Activated CD8-positive, alpha-beta memory T cell treated with anti-CD3 and anti-CD28 coated beads, Interleukin-2, amount 10 ng/mL, durations not matched to agents 7 days and 5 days (primary cell): ENCODE results near the gene CDKN1A. TPM values are rescaled to one million over a fixed set of nuclear protein-coding genes. Genes with fewer than 3 reads are reported as not detected.
A peak's percentile ranks its signal among the peaks of the same experiment; 100 is the strongest.

Source experiments
- ATAC-seq: fragments of 150-1000 bp; cut with Tn5 transposase; one replicate; pipeline ENCODE4 v1.10.0; 2021; ENCODE audit warnings: moderate library complexity
- CTCF ChIA-PET: fragments of 350-600 bp; sonication (Branson Sonifier 250); formaldehyde crosslinking; loops from one replicate; lab custom pipeline; 2021; ENCODE audit warnings: antibody characterized with exemption; lab: Charles Lee
- DNase-seq: peaks from one replicate; pipeline ENCODE4 v3.0.0-alpha.2; 2020
- H3K27ac Mint-ChIP-seq: one replicate; pipeline ENCODE4 v1.8.0; 2021; ENCODE audit warnings: mild to moderate bottlenecking, mixed read lengths
- H3K27me3 Mint-ChIP-seq: one replicate; pipeline ENCODE4 v1.8.0; 2021; ENCODE audit warnings: mixed read lengths
- H3K36me3 Mint-ChIP-seq: one replicate; pipeline ENCODE4 v1.8.0; 2021; ENCODE audit warnings: mild to moderate bottlenecking, mixed read lengths
- H3K4me1 Mint-ChIP-seq: one replicate; pipeline ENCODE4 v1.8.0; 2021; ENCODE audit warnings: mixed read lengths
- H3K4me3 Mint-ChIP-seq: one replicate; pipeline ENCODE4 v1.8.0; 2021; ENCODE audit warnings: mild to moderate bottlenecking, moderate library complexity, mixed read lengths
- H3K9me3 Mint-ChIP-seq: one replicate; pipeline ENCODE4 v1.8.0; 2022; ENCODE audit warnings: low read depth, mixed read lengths
- total RNA-seq, 2 experiments: library from RNA; stranded (reverse); gene quantifications; one replicate each; pipeline ENCODE4 v1.2.3, GENCODE V29; 2021

The CDKN1A gene
- 100 to 1,000 TPM in 1 of 2 experiments, 10 to 100 TPM in 1; 67.5 to 109 TPM for total RNA-seq

DNA sequence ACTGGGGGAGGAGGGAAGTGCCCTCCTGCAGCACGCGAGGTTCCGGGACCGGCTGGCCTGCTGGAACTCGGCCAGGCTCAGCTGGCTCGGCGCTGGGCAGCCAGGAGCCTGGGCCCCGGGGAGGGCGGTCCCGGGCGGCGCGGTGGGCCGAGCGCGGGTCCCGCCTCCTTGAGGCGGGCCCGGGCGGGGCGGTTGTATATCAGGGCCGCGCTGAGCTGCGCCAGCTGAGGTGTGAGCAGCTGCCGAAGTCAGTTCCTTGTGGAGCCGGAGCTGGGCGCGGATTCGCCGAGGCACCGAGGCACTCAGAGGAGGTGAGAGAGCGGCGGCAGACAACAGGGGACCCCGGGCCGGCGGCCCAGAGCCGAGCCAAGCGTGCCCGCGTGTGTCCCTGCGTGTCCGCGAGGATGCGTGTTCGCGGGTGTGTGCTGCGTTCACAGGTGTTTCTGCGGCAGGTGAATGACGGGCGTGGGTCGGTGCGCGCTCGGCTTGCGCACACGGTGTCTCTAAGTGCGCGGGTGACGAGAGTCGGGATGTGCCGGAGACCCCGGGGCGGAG, at the start of gene CDKN1A:
CDKN1A (plus strand) TSS at position 227 of the 555 bp plus-strand sequence. CDS start 5,388 bp downstream, outside the sequence.
- DNase-seq: peak; percentile 87
- Mint-ChIP-seq H3K27me3 (no peaks in the 10 kb centered on the region), H3K27ac (peak within 1 kb of the TSS; percentile 98), H3K4me1 (peaks cover 61% of the 10 kb centered on the region), H3K4me3 (peak within 1 kb of the TSS; percentile 97), H3K36me3 (peaks cover 21% of the 10 kb centered on the region), H3K9me3 (no peaks in the 10 kb centered on the region)
- ATAC-seq: peak; percentile 71
- CTCF ChIA-PET: interaction anchor here (0.5 to 10.0 kb wide), 14 partner anchors 9 to 554 kb away, joined by 3 to 60 read pairs (median 4); partner anchors contain the start of gene RAB44

DNA sequence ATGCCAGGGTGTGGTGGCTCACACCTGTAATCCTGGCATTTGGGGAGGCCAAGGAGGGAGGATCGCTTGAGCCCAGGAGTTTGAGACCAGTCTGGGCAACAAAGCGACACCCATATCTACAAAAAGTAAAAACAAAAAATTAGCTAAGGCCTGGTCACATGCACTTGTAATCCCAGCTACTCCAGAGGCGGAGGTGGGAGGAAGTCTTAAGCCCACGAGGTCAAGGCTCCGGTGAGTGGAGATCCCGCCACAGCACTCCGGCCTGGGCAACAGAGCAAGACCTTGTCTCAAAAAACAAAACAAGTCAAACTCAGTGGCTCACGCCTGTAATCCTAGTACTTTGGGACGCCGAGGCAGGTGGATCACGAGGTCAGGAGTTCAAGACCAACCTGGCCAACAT, 48.7 kb upstream of the CDKN1A start:
- no peaks in the 10 kb centered on the region for H3K36me3 Mint-ChIP-seq
- H3K27ac Mint-ChIP-seq: no peak overlapping the region
- H3K9me3 Mint-ChIP-seq: no peaks in the 10 kb centered on the region
- no peaks in the 10 kb centered on the region for H3K27me3 Mint-ChIP-seq
- peaks cover 14% of the 10 kb centered on the region for H3K4me1 Mint-ChIP-seq
- CTCF ChIA-PET: interaction anchor here (1.0 to 2.8 kb wide), 4 partner anchors 15 to 153 kb away, joined by 4 to 11 read pairs (median 7); no protein-coding TSS in a partner anchor
- H3K4me3 Mint-ChIP-seq: no peak overlapping the region
- no peak for DNase-seq
- ATAC-seq: no peak

GRCh38 chr6:36631326-36632011, 47.0 kb upstream of the CDKN1A start:
- Mint-ChIP-seq H3K4me3 (no peak overlapping the region), H3K27ac (no peak overlapping the region), H3K9me3 (no peaks in the 10 kb centered on the region), H3K27me3 (no peaks in the 10 kb centered on the region), H3K36me3 (no peaks in the 10 kb centered on the region), H3K4me1 (peaks cover 7% of the 10 kb centered on the region)
- CTCF ChIA-PET: interaction anchor here (0.8 to 1.3 kb wide), 2 partner anchors 8 to 44 kb away, joined by 3 to 4 read pairs; no protein-coding TSS in a partner anchor
- ATAC-seq (no peak), DNase-seq (no peak)

DNA sequence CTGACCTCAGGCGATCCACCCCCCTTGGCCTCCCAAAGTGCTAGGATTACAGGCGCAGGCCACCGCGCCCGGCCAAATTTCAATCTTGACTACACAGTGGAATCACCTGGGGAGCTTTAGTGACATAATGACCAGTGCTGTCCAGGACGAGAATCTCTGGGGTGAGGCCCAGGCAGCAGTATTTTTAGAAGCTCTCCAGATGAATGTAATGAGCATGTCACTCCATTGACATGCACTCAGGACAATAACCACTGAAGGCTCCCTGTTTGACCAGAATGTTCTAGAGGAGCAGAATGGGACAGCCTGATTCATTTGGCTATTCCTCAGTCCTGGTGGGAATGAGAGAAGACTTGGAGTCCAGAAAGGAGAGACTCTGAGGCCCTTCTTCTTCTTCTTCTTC, 45.1 kb upstream of the CDKN1A start:
- H3K27me3 Mint-ChIP-seq: no peaks in the 10 kb centered on the region
- ATAC-seq (no peak), DNase-seq (no peak)
- H3K27ac Mint-ChIP-seq: no peak overlapping the region
- H3K4me1 Mint-ChIP-seq: peaks cover 5% of the 10 kb centered on the region
- no peaks in the 10 kb centered on the region for H3K9me3 Mint-ChIP-seq
- H3K36me3 Mint-ChIP-seq: no peaks in the 10 kb centered on the region
- CTCF ChIA-PET: interaction anchor here (0.6 kb wide), 2 partner anchors 60 to 128 kb away, joined by 3 to 7 read pairs; no protein-coding TSS in a partner anchor
- H3K4me3 Mint-ChIP-seq: no peak overlapping the region

GRCh38 chr6:36633915-36634314, 44.6 kb upstream of the CDKN1A start:
- H3K4me3 Mint-ChIP-seq: no peak overlapping the region
- CTCF ChIA-PET: interaction anchor here (0.6 kb wide), 2 partner anchors 60 to 129 kb away, joined by 3 to 7 read pairs; no protein-coding TSS in a partner anchor

DNA sequence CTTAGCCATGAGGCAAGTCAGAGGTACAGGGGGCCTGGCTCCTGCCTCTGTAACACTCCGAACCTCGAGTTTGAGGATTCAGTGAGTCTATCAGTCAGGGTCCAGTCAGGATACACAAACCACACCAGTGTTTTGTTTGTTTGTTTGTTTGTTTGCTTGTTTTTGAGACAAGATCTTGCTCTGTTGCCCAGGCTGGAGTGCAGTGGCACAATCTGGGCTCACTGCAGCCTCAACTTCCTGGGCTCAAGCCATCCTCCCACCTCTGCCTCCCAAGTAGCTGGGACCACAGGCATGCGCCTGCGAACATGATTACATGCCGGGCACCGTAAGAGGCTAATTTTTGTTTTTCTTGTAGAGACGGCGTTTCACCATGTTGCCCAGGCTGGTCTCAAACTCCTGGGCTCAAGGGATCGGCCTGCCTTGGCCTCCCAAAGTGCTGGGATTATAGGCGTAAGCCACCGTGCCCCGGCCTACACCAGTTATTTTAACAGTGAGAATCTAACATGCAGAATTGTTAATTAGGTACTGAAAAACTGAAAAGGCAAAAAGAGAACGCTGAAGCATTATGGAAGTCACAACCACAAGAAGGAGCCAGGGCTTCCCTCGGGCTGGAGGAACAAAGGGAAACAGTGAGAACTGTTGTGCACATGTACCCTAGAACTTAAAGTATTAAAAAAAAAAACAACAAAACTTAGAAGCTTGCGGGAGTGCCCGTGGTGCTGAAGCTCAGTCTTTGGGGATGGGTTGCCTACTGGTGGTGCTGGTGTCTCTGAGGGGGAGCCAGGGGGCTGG, 44.0 kb upstream of the CDKN1A start:
- Mint-ChIP-seq H3K9me3 (no peaks in the 10 kb centered on the region), H3K27ac (no peak overlapping the region), H3K4me3 (no peak overlapping the region), H3K4me1 (peaks cover 5% of the 10 kb centered on the region), H3K27me3 (no peaks in the 10 kb centered on the region), H3K36me3 (no peaks in the 10 kb centered on the region)
- DNase-seq: no peak
- ATAC-seq: no peak
- CTCF ChIA-PET: interaction anchor here (1.0 kb wide), 1 partner anchor 46 kb away, joined by 3 read pairs; no protein-coding TSS in a partner anchor

More at GRCh38 chr6:36633915-36634314, 44.6 kb upstream of the CDKN1A start:
- no peak for DNase-seq
- no peak for ATAC-seq
- Mint-ChIP-seq H3K27me3 (no peaks in the 10 kb centered on the region), H3K4me1 (peaks cover 5% of the 10 kb centered on the region), H3K9me3 (no peaks in the 10 kb centered on the region), H3K36me3 (no peaks in the 10 kb centered on the region), H3K27ac (no peak overlapping the region)

DNA sequence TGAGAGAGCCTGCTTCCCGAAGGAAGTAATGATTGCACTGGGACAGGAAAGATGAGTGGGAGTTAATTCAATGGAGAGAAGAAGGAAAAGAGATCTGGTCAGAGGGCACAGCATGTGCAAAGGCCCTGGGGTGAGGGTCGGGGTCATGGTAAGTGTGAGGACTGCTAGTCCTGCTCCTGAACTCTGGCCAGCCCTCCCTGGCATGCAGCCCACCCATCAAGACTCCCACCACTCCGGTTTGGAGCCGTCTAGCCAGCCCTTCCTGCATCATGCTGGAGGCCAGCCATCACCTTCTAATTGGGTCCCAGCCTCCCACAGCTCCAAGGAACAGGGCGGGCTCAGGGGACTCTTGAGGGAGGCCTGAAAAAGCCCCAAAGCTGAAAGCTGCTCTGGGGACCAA, 42.2 kb upstream of the CDKN1A start:
- ATAC-seq (no peak), DNase-seq (no peak)
- Mint-ChIP-seq H3K4me1 (no peaks in the 10 kb centered on the region), H3K27me3 (no peaks in the 10 kb centered on the region), H3K4me3 (no peak overlapping the region), H3K9me3 (no peaks in the 10 kb centered on the region), H3K27ac (no peak overlapping the region), H3K36me3 (no peaks in the 10 kb centered on the region)
- CTCF ChIA-PET: no interaction called here

DNA sequence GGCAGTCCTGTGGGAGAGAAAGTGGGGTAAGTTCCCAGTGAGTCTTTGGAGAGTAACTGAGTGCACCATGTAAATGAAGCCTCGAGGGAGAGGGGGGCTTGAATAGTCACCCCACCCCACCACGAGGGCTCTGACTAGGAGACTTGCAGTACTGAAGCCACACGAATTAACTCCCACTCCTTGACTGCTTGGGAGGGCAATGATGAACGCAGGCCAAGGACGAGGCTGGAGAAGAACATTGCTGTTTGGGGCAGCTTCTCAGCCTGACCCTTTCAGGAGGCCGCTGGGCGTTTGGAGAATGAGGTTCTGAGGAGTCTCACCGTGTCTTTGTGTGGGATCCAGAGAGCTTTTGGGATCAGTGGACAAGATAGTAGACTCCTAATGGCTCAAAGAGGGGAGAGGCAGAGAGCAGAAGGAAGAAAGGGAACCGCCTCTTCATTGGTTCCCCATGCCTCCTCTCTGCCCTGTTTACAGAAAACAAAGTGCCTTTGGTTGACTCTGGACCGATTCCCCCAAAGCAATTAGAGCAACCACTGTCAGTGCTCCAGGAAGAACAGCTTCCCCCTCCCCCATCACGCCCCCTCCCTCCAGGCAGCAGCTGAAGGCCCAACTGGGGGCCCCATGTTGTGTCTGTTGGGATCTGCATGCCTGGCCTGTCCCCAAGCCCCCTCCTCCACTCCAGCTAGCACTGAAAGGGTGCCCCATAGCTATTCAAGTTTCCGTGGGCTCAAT, 41.7 kb upstream of the CDKN1A start:
- CTCF ChIA-PET: no interaction called here
- no peaks in the 10 kb centered on the region for H3K4me1 Mint-ChIP-seq

DNA sequence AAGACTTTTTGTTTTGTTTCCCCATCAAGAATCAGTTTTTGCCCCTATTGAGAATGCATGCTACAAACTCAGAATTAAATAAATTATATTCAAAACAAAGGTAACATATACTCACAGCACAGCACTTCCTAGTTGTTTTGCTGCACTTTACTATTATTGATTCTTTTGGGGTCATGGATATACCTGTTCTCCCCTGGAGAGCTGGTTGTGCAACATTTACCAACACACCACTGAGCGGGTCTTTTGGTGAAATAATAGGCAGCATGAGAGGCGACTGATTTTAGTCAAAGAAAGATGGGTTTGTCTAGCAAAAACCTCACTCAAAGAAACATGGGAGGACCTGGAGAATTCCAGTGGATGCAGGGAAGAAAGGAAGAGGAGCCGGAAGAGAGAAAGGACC, 39.9 kb upstream of the CDKN1A start:
- Mint-ChIP-seq H3K27me3 (no peaks in the 10 kb centered on the region), H3K36me3 (no peaks in the 10 kb centered on the region), H3K4me1 (no peaks in the 10 kb centered on the region), H3K9me3 (no peaks in the 10 kb centered on the region), H3K27ac (no peak overlapping the region), H3K4me3 (no peak overlapping the region)
- CTCF ChIA-PET: no interaction called here
- no peak for ATAC-seq
- no peak for DNase-seq

More for the DNA sequence above, 41.7 kb upstream of the CDKN1A start:
- Mint-ChIP-seq H3K27ac (no peak overlapping the region), H3K4me3 (no peak overlapping the region), H3K9me3 (no peaks in the 10 kb centered on the region), H3K36me3 (no peaks in the 10 kb centered on the region), H3K27me3 (no peaks in the 10 kb centered on the region)
- no peak for DNase-seq
- ATAC-seq: no peak

- ATAC-seq (no peak), DNase-seq (no peak)
- H3K27ac Mint-ChIP-seq: no peak overlapping the region
- H3K4me3 Mint-ChIP-seq: no peak overlapping the region
- H3K4me1 Mint-ChIP-seq: no peaks in the 10 kb centered on the region
- CTCF ChIA-PET: interaction anchor here (0.9 to 1.1 kb wide), 2 partner anchors 15 to 24 kb away, joined by 3 to 4 read pairs; no protein-coding TSS in a partner anchor
- no peaks in the 10 kb centered on the region for H3K36me3 Mint-ChIP-seq
- H3K27me3 Mint-ChIP-seq: no peaks in the 10 kb centered on the region
- H3K9me3 Mint-ChIP-seq: no peaks in the 10 kb centered on the region
Observed at GRCh38 chr6:36639171-36639808, 39.2 kb upstream of the CDKN1A start.

GRCh38 chr6:36641543-36641942, 37.0 kb upstream of the CDKN1A start:
- no peaks in the 10 kb centered on the region for H3K36me3 Mint-ChIP-seq
- ATAC-seq (no peak), DNase-seq (no peak)
- H3K27me3 Mint-ChIP-seq: peaks cover 2% of the 10 kb centered on the region
- CTCF ChIA-PET: interaction anchor here (1.7 kb wide), 1 partner anchor 117 kb away, joined by 5 read pairs; no protein-coding TSS in a partner anchor
- no peaks in the 10 kb centered on the region for H3K4me1 Mint-ChIP-seq
- no peak overlapping the region for H3K4me3 Mint-ChIP-seq
- H3K9me3 Mint-ChIP-seq: no peaks in the 10 kb centered on the region
- H3K27ac Mint-ChIP-seq: no peak overlapping the region
